Mesodermal cell (in vitro differentiated cells): ENCODE results near the gene NISCH.

Experiments used
- H3K27ac ChIP-seq: 2 replicates; pipeline ENCODE4 v1.7.0; 2013; ENCODE audit warnings: mild to moderate bottlenecking, low read depth, low read length, moderate library complexity; ENCODE audit not compliant: severe bottlenecking
- H3K36me3 ChIP-seq: 2 replicates; pipeline ENCODE4 v1.7.1; 2013; ENCODE audit warnings: mild to moderate bottlenecking, low read length, moderate library complexity; ENCODE audit not compliant: control insufficient read depth, insufficient read depth
- H3K4me1 ChIP-seq: one replicate; pipeline ENCODE4 v1.7.1; 2013; ENCODE audit warnings: mild to moderate bottlenecking, low read length; ENCODE audit not compliant: insufficient read depth, control insufficient read depth, poor library complexity, severe bottlenecking
- H3K4me3 ChIP-seq: 2 replicates; pipeline ENCODE4 v1.7.0; 2013; ENCODE audit warnings: low read length, control low read depth, mild to moderate bottlenecking; ENCODE audit not compliant: insufficient read depth, poor library complexity, severe bottlenecking; ENCODE audit errors: extremely low read depth
- H3K9me3 ChIP-seq: 2 replicates; pipeline ENCODE4 v1.7.1; 2013; ENCODE audit warnings: mild to moderate bottlenecking, low read length, moderate library complexity; ENCODE audit not compliant: control insufficient read depth
- WGBS, 2 experiments: methylation state at CpG; one replicate each; pipeline ENCODE4 v1.1.5; 2013; ENCODE audit warnings: missing lambda C conversion rate in 2 of 2; ENCODE audit not compliant: insufficient coverage in 2 of 2; 5-methylcytosine and 5-hydroxymethylcytosine counted together

The NISCH gene

GRCh38 chr3:52532517-52532837 lies 77.1 kb downstream of the NISCH start:
- WGBS, 2 experiments, result 32% methylated on average over 5 of the region's 5 CpGs; no CpG with 5 or more reads in 1 of the 2 experiments
- Histone ChIP-seq H3K27ac (peak overlapping the region; percentile 73), H3K4me1 (peaks cover 4% of the 10 kb centered on the region), H3K36me3 (peaks cover 28% of the 10 kb centered on the region), H3K4me3 (peak overlapping the region; percentile 80), H3K9me3 (no peaks in the 10 kb centered on the region)

GRCh38 chr3:52532838-52533622 lies 77.6 kb downstream of the NISCH start:
- H3K4me1 ChIP-seq, result peaks cover 9% of the 10 kb centered on the region
- 0 to 1% methylated on average over 66 to 72 of the region's 78 CpGs for WGBS, 2 experiments
- peaks cover 23% of the 10 kb centered on the region for H3K36me3 ChIP-seq
- no peaks in the 10 kb centered on the region for H3K9me3 ChIP-seq
- H3K27ac ChIP-seq, result peak overlapping the region; percentile 73
- H3K4me3 ChIP-seq, result peak overlapping the region; percentile 80

GRCh38 chr3:52533623-52534280 lies 78.3 kb downstream of the NISCH start, which contains the start of gene NT5DC2:
NT5DC2 (minus strand) TSS chr3:52533857; CDS start chr3:52533737, 120 bp downstream.
- Histone ChIP-seq H3K4me1 (peaks cover 14% of the 10 kb centered on the region), H3K36me3 (peaks cover 16% of the 10 kb centered on the region), H3K4me3 (peak within 1 kb of the TSS; percentile 80), H3K9me3 (no peaks in the 10 kb centered on the region), H3K27ac (peak within 1 kb of the TSS; percentile 73)
- WGBS, 2 experiments, result 3 to 6% methylated on average over 19 to 36 of the region's 91 CpGs

GRCh38 chr3:52534281-52535183 lies 79.1 kb downstream of the NISCH start:
- Histone ChIP-seq H3K9me3 (no peaks in the 10 kb centered on the region), H3K27ac (peak overlapping the region; percentile 16), H3K4me1 (peaks cover 19% of the 10 kb centered on the region), H3K4me3 (peak overlapping the region; percentile 53), H3K36me3 (peaks cover 15% of the 10 kb centered on the region)
- 68 to 73% methylated on average over 48 to 57 of the region's 57 CpGs for WGBS, 2 experiments

GRCh38 chr3:52535411-52536111 lies 80.2 kb downstream of the NISCH start:
- H3K27ac ChIP-seq, result peak overlapping the region; percentile 41
- peaks cover 19% of the 10 kb centered on the region for H3K4me1 ChIP-seq
- peaks cover 17% of the 10 kb centered on the region for H3K36me3 ChIP-seq
- WGBS, 2 experiments, result 89 to 97% methylated on average over 12 to 17 of the region's 19 CpGs
- no peak overlapping the region for H3K4me3 ChIP-seq
- H3K9me3 ChIP-seq, result no peaks in the 10 kb centered on the region

- Histone ChIP-seq H3K36me3 (peaks cover 22% of the 10 kb centered on the region), H3K4me3 (no peak overlapping the region), H3K4me1 (peaks cover 19% of the 10 kb centered on the region), H3K27ac (peak overlapping the region; percentile 41), H3K9me3 (no peaks in the 10 kb centered on the region)
- 12 to 33% methylated on average over 6 to 7 of the region's 9 CpGs for WGBS, 2 experiments
Observed at GRCh38 chr3:52536112-52536368, 80.6 kb downstream of the NISCH start.

- Histone ChIP-seq H3K9me3 (no peaks in the 10 kb centered on the region), H3K36me3 (peaks cover 27% of the 10 kb centered on the region), H3K4me1 (peaks cover 18% of the 10 kb centered on the region), H3K27ac (peak within 1 kb of the TSS; percentile 93), H3K4me3 (peak within 1 kb of the TSS; percentile 75)
- 0 to 1% methylated on average over 57 to 62 of the region's 65 CpGs for WGBS, 2 experiments
Observed at GRCh38 chr3:52536369-52537164, 81.2 kb downstream of the NISCH start, which contains the start of gene UQCC5. UQCC5 (plus strand) TSS chr3:52536605; CDS start chr3:52536756, 151 bp downstream.

GRCh38 chr3:52537165-52537620 lies 81.8 kb downstream of the NISCH start:
- Histone ChIP-seq H3K9me3 (no peaks in the 10 kb centered on the region), H3K36me3 (peaks cover 33% of the 10 kb centered on the region), H3K4me3 (peak overlapping the region; percentile 75), H3K27ac (peak overlapping the region; percentile 93), H3K4me1 (peaks cover 16% of the 10 kb centered on the region)
- WGBS, 2 experiments, result 15 to 25% methylated on average over 1 to 6 of the region's 6 CpGs

- Histone ChIP-seq H3K4me3 (peak overlapping the region; percentile 75), H3K9me3 (no peaks in the 10 kb centered on the region), H3K4me1 (peaks cover 16% of the 10 kb centered on the region), H3K36me3 (peaks cover 38% of the 10 kb centered on the region), H3K27ac (no peak overlapping the region)
- 77 to 98% methylated on average over 4 to 7 of the region's 7 CpGs for WGBS, 2 experiments
Observed at GRCh38 chr3:52537726-52538421, 82.5 kb downstream of the NISCH start.
